Heart left ventricle (tissue), 16 donors: Measurements from ENCODE around the gene ADIPOQ. TPM values are rescaled to one million over a fixed set of nuclear protein-coding genes. Genes with fewer than 3 reads are reported as not detected.
A peak's percentile ranks its signal among the peaks of the same experiment; 100 is the strongest.
"Not testable (repeated sequence)": the region's sequence is repeated elsewhere in the genome, so short reads cannot be mapped to it uniquely, and the experiment has no call there.

Experiments
- ATAC-seq, 4 donors: fragments of 200-7000 bp; cut with Tn5 transposase; one replicate each; pipeline ENCODE4 v1.9.1; 2020 to 2022; ENCODE audit warnings: moderate library complexity in 4 of 4, mild to moderate bottlenecking in 3 of 4, moderate number of reproducible peaks in 1 of 4
- DNase-seq, 5 donors: peaks; one replicate each; pipeline ENCODE4 v3.0.0-alpha.2; 2020
- H3K27ac ChIP-seq, 12 donors: fragments of 200-600 bp; sonication (generic) in 4 of 12; one replicate each; pipeline versions ENCODE4 v1.5.0 to v1.8.0; 2016 to 2022; ENCODE audit warnings: mild to moderate bottlenecking in 2 of 12
- H3K27me3 ChIP-seq, 9 donors: fragments of 200-600 bp; sonication (generic) in 2 of 9; one replicate each; pipeline versions ENCODE4 v1.5.1 to v1.8.0; 2016 to 2022; ENCODE audit warnings: mild to moderate bottlenecking in 3 of 9
- H3K36me3 ChIP-seq, 9 donors: fragments of 200-600 bp; sonication (generic) in 2 of 9; one replicate each; pipeline versions ENCODE4 v1.5.0 to v1.8.0; 2018 to 2022; ENCODE audit warnings: mild to moderate bottlenecking in 2 of 9
- H3K4me1 ChIP-seq, 12 donors: fragments of 200-600 bp; sonication (generic) in 4 of 12; one replicate each; pipeline versions ENCODE4 v1.5.0 to v1.8.0; 2016 to 2022; ENCODE audit warnings: mild to moderate bottlenecking in 3 of 12
- H3K4me3 ChIP-seq, 12 donors: fragments of 200-600 bp; sonication (generic) in 4 of 12; one replicate each; pipeline versions ENCODE4 v1.5.0 to v1.8.0; 2017 to 2022; ENCODE audit warnings: mild to moderate bottlenecking in 9 of 12, moderate library complexity in 4 of 12
- H3K9me3 ChIP-seq, 12 donors: fragments of 200-600 bp; sonication (generic) in 4 of 12; one replicate each; pipeline versions ENCODE4 v1.5.0 to v1.8.0; 2016 to 2022; ENCODE audit warnings: mild to moderate bottlenecking in 1 of 12
- CTCF ChIP-seq, 12 donors: fragments of 200-600 bp; sonication (generic) in 4 of 12; IDR thresholded peaks; one replicate each; pipeline versions ENCODE4 v1.5.0 to v1.8.0; 2018 to 2022; ENCODE audit warnings: antibody characterized with exemption in 12 of 12, mild to moderate bottlenecking in 5 of 12
- POLR2A ChIP-seq, 2 donors: fragments of 450-650 bp; IDR thresholded peaks; one replicate each; pipeline ENCODE4 v1.6.1; 2017; ENCODE audit warnings: antibody characterized with exemption in 2 of 2, mild to moderate bottlenecking in 2 of 2, moderate library complexity in 2 of 2
- WGBS, 4 donors: extraction: QIAGEN DNeasy Blood & Tissue Kit in 2 of 4; methylation state at CpG; one replicate each; pipeline versions ENCODE4 v1.1.5 to v1.1.7; 2013 to 2018; 5-methylcytosine and 5-hydroxymethylcytosine counted together
- intact Hi-C, 10 donors: fragments of 100-400 bp; cut with DNase I; formaldehyde crosslinking; loops; one replicate each; pipeline versions ENCODE4 v1.11.1 to v1.14.2; 2022
- polyA plus RNA-seq, 2 donors: library from polyadenylated mRNA; stranded (reverse); fragments of 200-250 nt; gene quantifications; one replicate each; pipeline ENCODE4 v1.2.3, GENCODE V29; 2013
- total RNA-seq, 9 donors: library from RNA; depleted of rRNA in 2 of 9; stranded (reverse); fragments of >200 nt in 2 of 9; fragmentation: NEBNext Ultra II Directional in 3 of 9; extraction: Animal tissue kit (Norgen Biotek cat#: 25700) in 3 of 9; gene quantifications; one replicate each; pipeline versions ENCODE4 v1.1.0 to v1.2.4, GENCODE V29; 2016 to 2023
- donor health status: ischemic (EF 13 %, LVEDD 7.1; RV severe dilation, severe dysfunction).
- donor health status: healthy with polysubstance abuse.
- donor health status: DM: no; HTN: yes; CAD: no.
- donor health status: DM: no; HTN: no; CAD: no.
- donor health status: ischemic (EF 25% LVEDD 6.9; RV normal size, moderate dysfunction).
- donor health status: ischemic (EF 25% LVEDD 5.7; RV mildly dilated, moderate dysfunction).
- donor health status: healthy.
- donor health status: DM: yes; HTN: yes; CAD: no.
- donor health status: ischemic (EF 35%, LVEDD 5.7; RV mildly dilated, moderate dysfunction).
- donor health status: nonischemic (EF 11% LVEDD 7.7; RV severe dilation, severe dysfunction).
- donor health status: DM: yes; HTN: yes; CAD: no.
- donor health status: PGD.
- donor health status: ischemic (EF 29% LVEDD 5.4; RV normal size, mild dysfunction).
- donor health status: nonischemic (EF 23%, LVEDD 6.1; RV moderate dilation, normal function).

ADIPOQ gene
- total and polyA plus RNA-seq, 11 donors, result 0.12 to 113 (median 1.8) TPM

- no peak overlapping the region for H3K4me3 ChIP-seq
- no peaks in the 10 kb centered on the region for H3K9me3 ChIP-seq
- H3K27ac ChIP-seq, result peak overlapping the region in 6 of 12 donors; percentile 4 to 59 (median 40)
- peaks cover 0 to 11% (median 0%) of the 10 kb centered on the region in 12 donors for H3K4me1 ChIP-seq
- no peaks in the 10 kb centered on the region for H3K27me3 ChIP-seq
- ATAC-seq (peak; percentile 85 to 98 (median 98)), DNase-seq (peak in 2 of 5 donors; percentile 11 to 29)
- intact Hi-C loops, result no loop called here
- H3K36me3 ChIP-seq, result no peaks in the 10 kb centered on the region
- TF ChIP-seq POLR2A (IDR thresholded peaks at IDR 0.05), result no peak
- no peak for TF ChIP-seq CTCF (IDR thresholded peaks at IDR 0.05)
- 19 to 31% (median 29%) methylated on average over 6 of the region's 6 CpGs for WGBS, 4 donors
Observed at GRCh38 chr3:186888569-186888968, 46.1 kb downstream of the ADIPOQ start.

GRCh38 chr3:186889698-186890097 lies 47.2 kb downstream of the ADIPOQ start:
- H3K27me3 ChIP-seq, ATAC-seq, DNase-seq, H3K9me3 ChIP-seq, intact Hi-C loops, H3K4me3 ChIP-seq, H3K27ac ChIP-seq, H3K36me3 ChIP-seq: not testable (repeated sequence)
- 97 to 98% (median 98%) methylated on average over 4 of the region's 4 CpGs for WGBS, 4 donors
- peaks cover 0 to 11% (median 0%) of the 10 kb centered on the region in 12 donors for H3K4me1 ChIP-seq

- Histone ChIP-seq H3K36me3 (no peaks in the 10 kb centered on the region), H3K27ac (no peak overlapping the region), H3K27me3 (no peaks in the 10 kb centered on the region), H3K4me3 (no peak overlapping the region), H3K9me3 (no peaks in the 10 kb centered on the region), H3K4me1 (peaks cover 0 to 13% (median 0%) of the 10 kb centered on the region in 12 donors)
- intact Hi-C loops, result no loop called here
- TF ChIP-seq CTCF (IDR thresholded peaks at IDR 0.05) (no peak), POLR2A (IDR thresholded peaks at IDR 0.05) (no peak)
- DNase-seq, result no peak
- no peak for ATAC-seq
Observed at GRCh38 chr3:186890911-186891310, 48.4 kb downstream of the ADIPOQ start.

- H3K27ac ChIP-seq, ATAC-seq, H3K4me1 ChIP-seq, H3K27me3 ChIP-seq, H3K9me3 ChIP-seq, H3K36me3 ChIP-seq, intact Hi-C loops, H3K4me3 ChIP-seq, DNase-seq: not testable (repeated sequence)
- 20% methylated on average over 1 of the region's 2 CpGs; no CpG with 5 or more reads in 3 of the 4 donors for WGBS, 4 donors
Observed at GRCh38 chr3:186893071-186893470, 50.6 kb downstream of the ADIPOQ start.

- 71 to 85% (median 80%) methylated on average over 3 to 5 of the region's 5 CpGs for WGBS, 4 donors
- no peaks in the 10 kb centered on the region for H3K27me3 ChIP-seq
- ATAC-seq (no peak), DNase-seq (no peak)
- no peaks in the 10 kb centered on the region for H3K9me3 ChIP-seq
- no peak overlapping the region for H3K4me3 ChIP-seq
- H3K27ac ChIP-seq, result peak overlapping the region in 1 of 12 donors; percentile 53
- peaks cover 0 to 3% (median 0%) of the 10 kb centered on the region in 12 donors for H3K4me1 ChIP-seq
- H3K36me3 ChIP-seq, result no peaks in the 10 kb centered on the region
- intact Hi-C loops, result no loop called here
- TF ChIP-seq POLR2A (IDR thresholded peaks at IDR 0.05) (no peak), CTCF (IDR thresholded peaks at IDR 0.05) (no peak)
Observed at GRCh38 chr3:186895406-186895805, 52.9 kb downstream of the ADIPOQ start.
